RPMI7951 (cell line): ENCODE results near the gene OPHN1. TPM values are rescaled to one million over a fixed set of nuclear protein-coding genes. Genes with fewer than 3 reads are reported as not detected.
"Not testable (repeated sequence)": the region's sequence is repeated elsewhere in the genome, so short reads cannot be mapped to it uniquely, and the experiment has no call there.

Source experiments
- DNase-seq: peaks from one replicate; pipeline ENCODE4 v3.0.0-alpha.2; 2012; ENCODE audit warnings: low read depth
- total RNA-seq: library from RNA; depleted of rRNA; stranded (reverse); fragments of >200 nt; shearing (Covaris generic); gene quantifications from 2 replicates; pipeline ENCODE4 v1.2.3, GENCODE V29; 2014

OPHN1 gene
- total RNA-seq, 1 experiment from 2014 or later = 6.0 TPM

DNA sequence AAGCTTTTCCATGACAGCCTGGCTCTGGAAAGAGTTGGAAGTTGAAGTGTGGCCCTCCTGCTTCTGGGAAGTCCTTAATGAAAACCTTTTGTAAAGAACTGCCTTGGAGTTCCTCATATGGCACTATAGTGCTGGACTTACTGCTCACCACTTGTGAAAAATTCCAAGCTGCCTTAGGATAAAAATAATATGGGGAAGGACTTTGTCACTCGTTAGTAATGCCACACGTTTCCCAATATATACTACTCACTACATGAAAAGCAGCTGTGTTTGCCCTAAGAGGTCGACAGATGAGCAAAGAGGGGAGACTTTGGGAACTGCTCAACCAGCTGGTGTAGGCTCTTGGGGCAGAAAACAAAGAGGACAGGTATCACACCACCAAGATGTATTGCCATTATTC, 11.7 kb downstream of the OPHN1 start:
- no peak for DNase-seq

DNA sequence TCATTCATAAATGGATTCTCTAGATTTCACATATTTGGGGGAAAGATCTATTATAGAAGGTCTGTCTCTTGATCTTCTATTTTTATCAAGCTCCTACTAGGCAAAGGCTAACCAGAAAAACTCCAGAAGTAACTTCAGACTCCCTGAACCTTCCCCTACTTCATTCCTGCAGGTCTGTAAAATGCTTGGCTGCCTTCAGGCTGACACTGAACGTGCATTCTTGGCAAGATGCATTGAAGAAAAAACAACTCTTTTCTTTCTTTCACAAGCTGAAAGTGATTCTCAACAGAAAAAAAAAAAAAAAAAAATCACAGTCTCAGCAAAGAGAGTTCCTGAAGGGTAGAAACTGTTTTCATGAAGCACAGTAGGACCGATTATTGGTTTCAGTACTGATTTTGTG, 12.7 kb downstream of the OPHN1 start:
- no peak for DNase-seq

DNA sequence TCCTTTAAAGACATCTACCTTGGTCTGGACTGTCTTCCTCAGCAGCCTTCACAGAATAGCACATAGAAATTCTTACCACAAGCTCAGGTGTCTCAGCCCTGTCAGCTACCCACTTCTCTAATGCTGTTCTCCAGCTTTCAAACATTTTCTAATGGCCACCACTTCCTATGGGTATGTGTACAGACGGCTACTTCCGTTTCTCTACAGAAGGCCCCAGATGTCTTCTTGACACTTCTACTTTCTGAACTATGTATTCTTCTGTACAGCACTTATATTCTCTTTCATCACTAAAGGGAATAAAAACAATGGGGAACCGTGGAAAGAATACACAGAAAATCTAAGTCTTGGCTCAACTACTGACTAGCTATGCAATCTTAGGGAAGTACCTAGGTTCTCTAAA, 13.3 kb downstream of the OPHN1 start:
- no peak for DNase-seq

DNA sequence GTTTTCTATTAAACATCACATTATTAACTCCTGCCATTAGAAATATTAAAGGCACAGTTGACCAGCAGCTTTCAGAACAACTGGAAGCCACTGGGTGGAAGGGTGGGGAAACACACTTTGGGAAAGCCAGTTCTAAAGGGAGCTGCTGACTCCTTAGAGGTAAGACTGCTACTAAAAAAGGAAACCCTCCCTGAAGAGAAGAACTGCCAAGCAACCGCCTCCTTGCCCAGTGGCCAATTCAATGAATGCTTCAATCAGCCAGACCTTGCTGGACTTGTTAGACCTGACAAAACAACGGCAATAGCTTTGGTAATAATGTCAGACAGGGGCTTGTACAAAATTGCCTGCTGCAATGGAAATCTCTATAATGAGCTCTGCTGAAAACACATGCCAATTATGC, 15.6 kb downstream of the OPHN1 start:
- no peak for DNase-seq

DNA sequence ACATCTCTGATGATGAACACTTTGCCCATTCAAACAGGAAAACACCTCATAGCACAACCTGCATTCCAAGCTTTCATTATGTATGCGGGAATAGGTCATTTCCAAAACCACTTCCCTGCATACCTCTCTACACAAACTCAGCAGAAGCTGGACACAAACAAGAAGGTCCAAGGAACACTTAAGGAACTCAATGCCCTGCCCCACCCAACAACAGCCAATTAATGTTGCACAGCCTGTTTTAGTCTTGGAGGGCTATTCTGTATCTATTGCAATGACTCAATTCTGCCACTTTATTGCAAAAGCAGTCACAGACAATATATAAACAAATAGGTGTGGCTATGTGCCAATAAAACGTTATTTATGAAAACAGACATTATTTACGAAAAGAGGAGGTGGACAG, 16.7 kb downstream of the OPHN1 start:
- no peak for DNase-seq

DNA sequence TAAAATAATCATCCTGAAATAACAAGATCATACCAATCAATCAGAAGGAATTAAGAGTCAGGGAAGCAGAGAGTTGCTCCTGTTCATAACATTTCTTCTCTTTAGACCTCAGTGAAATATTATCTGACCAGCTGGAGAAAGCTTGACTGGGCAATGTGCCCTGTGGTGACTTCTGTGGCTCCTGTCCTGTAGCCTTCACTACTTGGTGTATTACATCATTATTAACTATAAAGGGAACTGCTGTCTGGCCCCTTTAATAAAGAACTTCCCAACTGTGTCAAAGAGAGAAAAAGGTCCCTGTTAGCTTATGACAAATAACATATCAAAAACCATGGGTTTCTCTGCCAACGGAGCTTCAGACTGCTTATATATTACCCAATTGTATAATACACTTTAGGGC, 18.0 kb downstream of the OPHN1 start:
- peak; percentile 84 for DNase-seq

DNA sequence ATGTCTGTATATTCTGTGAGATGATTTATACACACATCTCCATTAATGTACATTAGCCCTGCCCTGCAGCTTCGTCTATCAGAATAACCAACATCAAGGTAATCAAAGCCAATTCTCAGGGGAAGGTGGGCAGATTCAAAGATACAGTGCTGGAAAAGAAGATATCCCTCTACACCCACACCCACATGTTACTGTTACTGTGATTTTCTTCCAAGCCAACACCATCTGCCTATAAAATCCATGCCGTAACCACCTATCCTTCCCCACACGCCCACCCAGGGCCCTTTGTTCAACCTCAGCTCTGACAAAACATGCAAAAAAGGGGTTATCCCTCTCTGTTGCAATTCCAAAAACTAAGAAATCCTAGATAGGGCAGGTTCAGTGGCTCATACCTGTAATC, 20.0 kb downstream of the OPHN1 start:
- DNase-seq = no peak

DNA sequence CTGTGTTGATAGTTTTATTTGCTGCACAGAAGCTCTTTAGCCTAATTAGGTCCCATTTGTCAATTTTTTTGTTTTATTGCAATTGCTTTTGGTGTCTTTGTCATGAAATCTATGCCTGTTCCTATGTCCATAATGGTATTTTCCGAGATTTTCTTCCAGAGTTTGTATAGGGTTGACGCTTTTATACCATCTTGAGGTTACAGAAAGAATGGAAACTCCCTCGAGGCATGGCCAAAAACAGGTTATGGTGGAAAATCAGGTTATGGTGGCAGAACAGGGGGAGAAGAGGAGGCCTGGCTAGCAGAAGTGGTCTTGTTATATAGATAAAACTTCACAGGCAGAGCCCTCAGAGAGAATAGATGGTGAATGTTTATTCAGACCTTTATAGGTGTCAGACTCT, 21.6 kb downstream of the OPHN1 start:
- DNase-seq = no peak

DNA sequence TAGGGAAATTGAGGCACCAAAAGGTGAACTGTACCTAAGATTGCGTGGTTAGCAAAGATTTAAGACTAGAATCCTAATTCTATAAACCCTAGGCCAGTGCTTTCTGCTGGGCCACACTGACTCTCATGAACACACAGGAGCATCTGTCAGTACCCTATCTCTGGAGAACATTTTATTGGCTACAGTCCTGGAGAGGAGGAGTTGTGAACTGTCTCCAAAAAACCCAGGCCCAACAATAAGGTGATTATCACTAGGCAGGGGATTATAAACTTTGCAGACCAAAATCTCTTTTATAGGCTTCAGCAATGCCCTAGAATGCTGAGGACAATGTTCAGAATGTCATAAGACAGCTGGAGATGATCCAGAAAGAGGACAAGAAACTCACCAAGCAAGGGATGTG, 24.1 kb downstream of the OPHN1 start:
- no peak for DNase-seq

DNA sequence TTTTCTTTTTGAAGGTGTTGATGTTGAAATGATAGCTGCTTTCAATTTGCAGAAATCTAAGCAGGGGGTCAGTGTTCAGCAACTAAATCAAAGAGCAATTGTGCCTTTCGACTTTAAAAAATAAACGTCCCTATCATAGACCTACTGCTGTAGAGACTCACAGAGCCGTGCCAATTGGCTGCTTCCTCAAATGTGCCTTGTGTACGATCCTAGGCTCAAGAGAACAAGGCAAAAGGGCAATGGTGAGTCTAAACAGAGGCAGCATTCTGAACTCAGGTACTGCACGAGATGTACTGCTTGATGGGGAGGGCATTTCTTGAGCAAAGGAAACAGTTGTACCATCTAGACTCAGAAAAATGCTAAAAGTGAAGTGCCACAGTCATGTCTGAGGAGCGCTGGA, 29.8 kb downstream of the OPHN1 start:
- DNase-seq = no peak

DNA sequence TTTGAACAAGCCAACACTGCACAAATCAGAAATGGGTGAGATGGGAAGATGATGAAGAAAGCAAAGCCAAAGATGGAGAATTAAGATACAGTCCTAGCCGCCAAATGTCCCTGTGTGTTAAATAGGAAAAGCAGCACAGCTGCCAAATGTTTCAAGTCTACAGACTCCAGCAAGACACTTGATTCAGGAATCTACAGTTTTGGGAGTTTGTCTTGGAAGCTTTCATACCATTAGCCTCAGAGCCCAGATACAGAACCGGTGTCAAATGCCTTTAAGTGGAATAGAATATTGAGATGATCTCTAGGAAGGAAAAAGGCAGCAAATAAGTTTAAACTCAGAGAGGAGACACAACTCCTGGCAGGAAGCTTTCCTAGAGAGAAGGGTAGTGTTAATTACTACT, 30.3 kb downstream of the OPHN1 start:
- no peak for DNase-seq

DNA sequence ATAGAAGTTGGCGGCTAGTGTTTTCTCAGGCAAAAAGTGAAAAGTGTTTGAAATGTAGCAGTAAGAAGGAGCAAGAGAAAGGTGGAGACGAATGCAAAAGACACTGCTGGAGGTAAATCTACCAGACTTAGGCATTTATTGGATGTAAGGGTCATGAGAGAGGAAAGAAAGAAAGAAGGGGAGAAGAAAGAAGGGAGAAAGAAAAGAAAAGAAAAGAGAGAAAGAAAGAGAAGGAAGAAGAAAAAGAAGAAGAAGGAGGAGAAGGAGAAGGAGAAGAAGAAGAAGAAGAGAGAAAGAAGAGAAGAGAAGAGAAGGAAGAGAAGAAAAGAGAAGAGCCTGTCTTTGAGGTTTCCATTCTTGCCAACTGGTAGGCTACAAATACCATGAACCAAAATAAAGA, 31.2 kb downstream of the OPHN1 start:
- DNase-seq = no peak

DNA sequence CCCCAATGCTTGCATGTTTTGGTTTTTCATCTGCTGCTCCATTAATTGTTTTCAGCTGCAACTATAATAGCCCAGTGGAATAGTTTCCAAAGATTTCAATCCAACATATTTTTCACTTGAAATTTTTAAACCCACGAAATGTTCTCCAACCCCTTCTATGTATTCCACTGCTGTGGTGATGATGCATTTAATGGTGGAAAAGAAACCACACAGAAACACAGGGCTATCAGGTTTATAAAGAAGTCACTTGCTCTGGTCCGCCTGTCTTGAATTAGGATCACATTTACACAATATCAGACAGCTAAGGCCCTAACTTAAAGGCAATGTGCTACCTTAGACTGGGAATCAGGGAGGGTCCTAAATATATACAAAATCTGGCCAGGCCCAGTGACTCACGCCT, 35.0 kb downstream of the OPHN1 start:
- no peak for DNase-seq

DNA sequence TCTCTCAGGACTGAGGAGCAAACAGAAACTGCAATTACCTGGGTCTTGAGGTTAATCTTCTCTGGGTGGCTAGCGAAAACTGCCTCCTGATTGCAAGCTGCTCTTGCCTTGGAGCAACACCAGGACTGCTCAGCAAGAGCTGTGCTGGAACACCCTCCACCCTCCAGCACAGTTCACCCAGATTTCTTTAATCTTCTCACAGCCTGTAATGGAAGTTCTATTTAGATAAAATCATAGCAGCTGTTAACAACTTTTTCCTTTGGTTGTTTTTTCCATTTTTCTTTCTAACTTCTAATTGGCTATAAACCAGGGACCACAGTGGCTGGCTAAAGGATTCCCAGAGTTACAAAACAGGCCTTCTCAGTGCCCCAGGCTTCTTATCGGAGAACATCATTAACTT, 36.3 kb downstream of the OPHN1 start:
- DNase-seq = peak; percentile 12

DNA sequence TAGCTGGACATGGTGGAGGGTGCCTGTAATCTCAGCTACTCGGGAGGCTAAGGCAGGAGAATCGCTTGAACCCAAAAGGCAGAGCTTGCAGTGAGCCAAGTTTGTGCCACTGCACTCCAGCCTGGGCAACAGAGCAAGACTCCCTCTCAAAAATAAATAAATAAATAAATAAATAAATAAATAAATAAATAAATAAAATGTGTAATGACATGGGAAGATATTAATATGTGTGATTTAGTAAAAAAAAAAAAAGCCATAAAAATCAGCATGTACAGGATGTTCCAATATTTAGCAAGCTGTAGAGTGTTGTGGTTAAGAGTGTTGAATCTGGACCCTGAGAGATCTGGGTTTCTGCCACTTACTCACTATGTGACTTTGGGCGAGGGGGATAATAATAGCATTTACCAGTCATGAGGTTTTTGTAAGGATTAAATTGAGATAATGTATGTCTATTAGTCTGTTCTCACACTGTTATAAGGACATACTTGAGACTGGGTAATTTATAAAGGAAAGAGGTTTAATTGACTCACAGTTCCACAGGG, 43.8 kb downstream of the OPHN1 start:
- not testable (repeated sequence) for DNase-seq

DNA sequence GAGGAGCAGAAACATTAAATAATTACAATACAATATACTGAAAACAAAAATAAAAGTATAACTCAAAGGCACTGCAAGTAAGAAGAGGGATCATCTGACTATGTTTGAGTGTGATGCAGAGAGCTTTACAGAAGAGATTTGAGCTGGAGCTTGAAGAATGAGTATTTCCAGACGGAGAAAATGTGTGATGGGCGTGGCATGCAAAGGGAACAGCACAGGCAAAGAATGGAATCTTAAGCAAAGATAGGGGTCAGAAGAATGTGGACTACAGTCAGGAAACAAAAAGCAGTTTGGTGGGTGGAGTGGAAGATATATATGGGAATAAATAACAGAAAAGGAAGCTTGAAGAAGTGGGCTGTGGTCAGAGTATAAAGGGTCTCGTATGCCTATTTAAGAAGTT, 45.5 kb downstream of the OPHN1 start:
- DNase-seq = no peak

DNA sequence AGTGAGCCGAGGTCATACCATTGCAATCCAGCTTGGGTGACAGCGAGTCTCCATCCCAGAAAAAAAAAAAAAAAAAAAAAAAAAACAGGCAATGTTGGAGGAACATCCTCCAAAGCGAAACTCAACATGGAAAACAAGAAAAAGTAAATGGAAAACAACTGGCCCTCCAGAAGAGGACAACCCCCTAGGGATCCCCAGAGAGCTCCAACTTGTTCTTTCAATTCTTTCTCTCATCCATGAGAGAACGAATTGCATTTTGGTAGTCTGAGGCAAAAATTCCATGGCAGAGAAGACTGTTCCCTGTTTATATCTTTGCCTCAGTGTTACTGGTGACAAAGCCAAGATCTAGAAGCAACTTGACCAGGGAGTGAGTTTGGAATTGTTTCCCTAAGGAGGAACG, 49.8 kb downstream of the OPHN1 start:
- DNase-seq = no peak

DNA sequence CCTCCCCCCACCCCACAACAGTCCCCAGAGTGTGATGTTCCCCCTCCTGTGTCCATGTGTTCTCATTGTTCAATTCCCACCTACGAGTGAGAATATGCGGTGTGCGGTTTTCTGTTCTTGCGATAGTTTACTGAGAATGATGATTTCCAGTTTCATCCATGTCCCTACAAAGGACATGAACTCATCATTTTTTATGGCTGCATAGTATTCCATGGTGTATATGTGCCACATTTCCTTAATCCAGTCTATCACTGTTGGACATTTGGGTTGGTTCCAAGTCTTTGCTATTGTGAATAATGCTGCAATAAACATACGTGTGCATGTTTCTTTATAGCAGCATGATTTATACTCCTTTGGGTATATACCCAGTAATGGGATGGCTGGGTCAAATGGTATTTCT, 55.7 kb downstream of the OPHN1 start:
- not testable (repeated sequence) for DNase-seq

DNA sequence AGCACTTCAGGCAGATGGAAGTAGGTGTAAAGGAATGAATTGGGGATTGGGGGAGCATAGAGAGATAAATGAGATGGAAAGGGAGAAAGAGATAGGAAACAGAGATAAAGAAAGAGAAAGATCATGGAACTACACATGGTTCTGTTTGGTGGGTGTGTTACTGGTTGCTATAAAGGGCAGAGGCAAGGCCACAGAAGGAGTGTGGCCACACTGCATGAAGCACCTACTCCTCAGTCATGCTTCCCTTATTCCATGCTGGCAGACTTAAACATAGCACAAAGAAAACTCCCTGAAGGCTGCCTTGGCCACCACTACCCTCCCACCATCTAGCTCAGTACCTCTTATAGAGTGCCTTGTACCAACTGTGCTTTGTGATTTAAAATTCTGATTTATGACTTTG, 56.9 kb downstream of the OPHN1 start:
- no peak for DNase-seq

DNA sequence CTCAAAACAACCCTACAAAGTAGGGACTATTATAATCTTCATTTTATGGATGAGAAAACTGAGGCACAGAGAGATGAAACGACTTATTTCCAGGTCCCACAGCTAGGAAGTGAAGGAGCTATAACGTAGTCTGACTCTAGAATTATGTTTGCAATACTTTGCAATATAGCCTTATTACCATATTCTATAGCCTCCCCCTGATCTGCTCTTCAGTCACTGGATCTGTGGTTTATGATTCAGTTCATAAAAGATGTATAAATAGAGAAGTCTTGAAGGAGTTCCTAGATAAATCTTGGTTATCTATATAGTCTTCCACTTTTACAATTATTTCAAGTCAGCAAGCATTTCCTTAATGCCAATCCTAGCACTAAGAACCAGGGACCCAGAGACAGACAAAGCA, 57.5 kb downstream of the OPHN1 start:
- no peak for DNase-seq

DNA sequence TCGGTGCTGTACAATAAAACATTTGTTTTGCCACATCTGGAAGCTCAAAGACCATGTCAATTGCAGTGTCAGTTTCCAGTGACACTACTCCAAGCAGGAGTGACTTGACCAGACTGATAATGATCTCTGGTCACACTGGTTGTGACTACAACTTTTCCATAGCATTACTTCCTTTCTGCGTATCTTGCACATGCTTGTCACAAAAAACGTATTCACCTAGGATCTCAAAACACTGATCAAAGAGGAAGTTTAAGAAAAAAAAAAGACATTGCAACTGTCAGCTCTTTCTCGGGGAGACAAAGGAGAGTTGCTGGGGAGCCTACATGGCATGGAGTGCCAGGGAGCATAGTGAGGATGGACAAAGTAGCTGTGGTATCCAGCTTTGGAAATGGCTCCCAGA, 60.6 kb downstream of the OPHN1 start:
- no peak for DNase-seq

DNA sequence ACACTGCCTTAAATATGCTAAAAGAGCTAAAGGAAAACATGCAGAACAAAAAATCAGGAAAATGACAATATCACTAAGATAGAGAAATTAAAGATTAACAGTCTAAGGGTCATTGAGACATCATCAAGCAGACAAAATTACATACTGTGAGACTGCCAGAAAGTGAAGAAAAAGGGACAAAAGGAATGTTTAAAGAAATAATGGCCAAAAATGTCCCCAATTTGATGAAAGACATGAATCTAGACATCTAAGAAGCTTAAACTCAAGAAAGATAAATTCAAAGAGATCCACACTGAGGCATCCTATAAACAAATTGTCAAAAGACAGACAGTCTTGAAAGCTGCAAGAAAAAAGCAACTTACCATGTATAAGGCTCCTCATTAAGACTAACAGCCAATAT, 63.7 kb downstream of the OPHN1 start:
- no peak for DNase-seq

DNA sequence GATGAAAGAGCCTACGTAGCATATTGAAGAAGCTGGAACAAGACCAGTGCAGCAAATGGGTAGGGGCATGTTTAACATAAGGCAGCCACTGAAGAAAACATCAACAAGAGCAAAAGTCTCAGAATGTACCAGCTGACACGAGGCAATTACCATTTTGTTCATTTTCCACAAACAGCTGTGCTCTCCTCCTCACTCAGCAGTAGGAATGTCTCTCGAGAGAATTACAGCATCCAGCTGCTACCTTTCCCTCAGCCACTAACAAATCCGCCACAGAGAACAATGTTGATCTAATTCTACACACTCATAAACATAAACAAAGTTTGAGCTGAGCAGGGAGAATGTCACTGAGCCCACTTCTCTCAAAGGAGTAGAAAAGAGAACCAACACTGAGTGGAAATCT, 68.0 kb downstream of the OPHN1 start:
- no peak for DNase-seq

DNA sequence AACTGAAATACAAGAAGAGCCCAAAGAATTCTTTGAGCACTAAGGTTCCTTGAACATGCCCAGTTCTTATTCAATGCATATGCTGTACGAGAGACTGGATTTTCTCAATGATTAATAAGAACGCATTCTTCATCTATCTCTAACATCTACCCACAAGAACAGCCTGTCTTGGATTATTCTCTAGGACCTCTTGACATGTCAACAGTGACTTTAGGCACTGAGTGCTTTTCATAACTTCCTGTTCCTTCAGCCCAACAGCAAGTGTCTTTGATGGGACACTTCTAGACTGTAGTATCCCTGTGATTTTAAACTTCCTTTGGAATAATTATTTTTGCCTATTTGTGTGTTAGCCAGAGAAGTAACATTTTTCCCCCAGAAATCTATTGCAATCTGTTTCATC, 69.3 kb downstream of the OPHN1 start:
- no peak for DNase-seq

DNA sequence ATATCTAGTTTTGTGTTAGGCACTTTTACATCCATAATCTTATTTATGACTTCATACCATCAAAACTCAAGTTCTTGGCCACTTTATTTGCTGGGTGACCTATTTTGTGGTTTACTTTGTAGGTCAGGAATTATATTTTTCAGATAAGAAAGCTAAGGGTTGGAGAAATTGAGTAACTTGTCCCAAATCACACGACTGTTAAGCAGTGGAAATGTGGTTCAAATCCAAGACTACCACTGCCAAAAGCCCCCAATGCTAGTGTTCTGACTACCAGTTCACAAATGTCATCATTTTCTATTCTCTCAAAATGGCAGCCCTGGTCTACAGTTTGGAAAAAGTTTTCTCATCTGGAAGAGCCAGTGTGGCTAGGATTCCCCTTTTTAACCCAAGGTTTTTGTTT, 74.6 kb downstream of the OPHN1 start:
- DNase-seq = no peak
